Activated CD4-positive, alpha-beta T cell treated with anti-CD3 and anti-CD28 coated beads, Interleukin-2, amount 10 ng/mL, durations not matched to agents 7 days and 5 days (primary cell): ENCODE results near the gene HHIPL2. TPM values are rescaled to one million over a fixed set of nuclear protein-coding genes. Genes with fewer than 3 reads are reported as not detected.

Experiments used
- total RNA-seq, 2 experiments: library from RNA; stranded (reverse); gene quantifications; one replicate each; pipeline ENCODE4 v1.2.3, GENCODE V29; 2021

HHIPL2 gene
- total RNA-seq, 2 experiments from 2014 or later, result 0.10 to 0.33 TPM

Other genes with a start within 250 kb of the HHIPL2 start
- 10 to 100 TPM in 1 of 2 experiments, 1 to 10 TPM in 1; 10.0 to 10.6 TPM for gene TAF1A, start 41.8 kb upstream of the HHIPL2 start, total RNA-seq
- 10 to 100 TPM; 51.1 to 67.9 TPM for gene MIA3, start 70.0 kb upstream of the HHIPL2 start, total RNA-seq
- gene AIDA, start 164.4 kb upstream of the HHIPL2 start, total RNA-seq, result 10 to 100 TPM; 69.7 to 81.1 TPM
- gene BROX, start 164.5 kb upstream of the HHIPL2 start, total RNA-seq, result 10 to 100 TPM; 55.5 to 64.1 TPM
- gene FAM177B, start 189.1 kb upstream of the HHIPL2 start, total RNA-seq, result under 1 TPM in 1 of 2 experiments, not detected in 1; 0.60 TPM